PC-9 (cell line): ENCODE data around the gene NCR3LG1. TPM values are rescaled to one million over a fixed set of nuclear protein-coding genes. Genes with fewer than 3 reads are reported as not detected.

ENCODE experiments used
- BruUV-seq: library from RNA; stranded (reverse); fragments of 400-500 nt; replicated peaks from 2 replicates; lab custom pipeline; 2021; lab: Mats Ljungman, UMichigan
- CTCF ChIA-PET: fragments of 300-600 bp; sonication (Branson Sonifier 250); formaldehyde crosslinking; loops from one replicate; lab custom pipeline; 2022; ENCODE audit warnings: antibody characterized with exemption; lab: Charles Lee
- POLR2A ChIA-PET: fragments of 300-600 bp; sonication (Branson Sonifier 250); formaldehyde crosslinking; loops from one replicate; lab custom pipeline; 2022; ENCODE audit warnings: antibody characterized with exemption; ENCODE audit not compliant: unreplicated experiment; lab: Charles Lee
- DNase-seq, 2 experiments: peaks; one replicate each; pipeline versions ENCODE4 v3.0.0 to v3.0.0-alpha.2; 2015 to 2022; ENCODE audit warnings: mixed read lengths in 1 of 2
- H2AFZ ChIP-seq: fragments of 200-600 bp; sonication (generic); 2 replicates; pipeline ENCODE4 v1.8.1; 2017; ENCODE audit warnings: antibody characterized with exemption
- H3F3A ChIP-seq: fragments of 200-600 bp; sonication (generic); 2 replicates; pipeline ENCODE4 v1.8.1; 2017; ENCODE audit warnings: antibody characterized with exemption, mild to moderate bottlenecking, low read depth; ENCODE audit not compliant: insufficient read depth
- H3K27ac ChIP-seq: fragments of 200-600 bp; sonication (generic); 2 replicates; pipeline ENCODE4 v1.6.1; 2016; ENCODE audit warnings: mixed run types
- H3K27me3 ChIP-seq: fragments of 200-600 bp; sonication (generic); 2 replicates; pipeline ENCODE4 v1.6.1; 2016; ENCODE audit warnings: low read depth, mixed run types; ENCODE audit not compliant: insufficient read depth
- H3K36me3 ChIP-seq: fragments of 200-600 bp; sonication (generic); 2 replicates; pipeline ENCODE4 v1.6.1; 2016; ENCODE audit warnings: low read depth, mixed run types
- H3K4me1 ChIP-seq: fragments of 200-600 bp; sonication (generic); replicated peaks from 2 replicates; pipeline ENCODE4 v1.6.1; 2016; ENCODE audit warnings: mixed run types; ENCODE audit not compliant: insufficient read depth
- H3K4me2 ChIP-seq: fragments of 200-600 bp; sonication (generic); 2 replicates; pipeline ENCODE4 v1.6.1; 2017; ENCODE audit warnings: mixed run types
- H3K4me3 ChIP-seq: fragments of 200-600 bp; sonication (generic); 2 replicates; pipeline ENCODE4 v1.6.1; 2016; ENCODE audit warnings: mixed run types
- H3K79me2 ChIP-seq: fragments of 200-600 bp; sonication (generic); 2 replicates; pipeline ENCODE4 v1.6.1; 2017; ENCODE audit warnings: low read depth, mixed run types
- H3K9me2 ChIP-seq: fragments of 200-600 bp; sonication (generic); 2 replicates; pipeline ENCODE4 v1.8.1; 2017; ENCODE audit warnings: mild to moderate bottlenecking; ENCODE audit not compliant: insufficient read depth
- H3K9me3 ChIP-seq: fragments of 200-600 bp; sonication (generic); 2 replicates; pipeline ENCODE4 v1.8.1; 2016; ENCODE audit warnings: low read depth; ENCODE audit not compliant: insufficient read depth
- H4K20me1 ChIP-seq: fragments of 200-600 bp; sonication (generic); 2 replicates; pipeline ENCODE4 v1.8.1; 2017; ENCODE audit not compliant: insufficient read depth
- CTCF ChIP-seq: fragments of 200-600 bp; sonication (generic); conservative IDR thresholded peaks from 2 replicates; pipeline ENCODE4 v1.6.1; 2017; ENCODE audit warnings: mixed run types, antibody characterized with exemption, mild to moderate bottlenecking, moderate library complexity
- EZH2 ChIP-seq: fragments of 200-600 bp; sonication (generic); IDR thresholded peaks from 2 replicates; pipeline ENCODE4 v1.8.0; 2017; ENCODE audit warnings: antibody characterized with exemption, low read depth
- intact Hi-C: fragments of 100-400 bp; cut with micrococcal nuclease; formaldehyde crosslinking; loops from one replicate; pipeline ENCODE4 v1.10.0; 2022; ENCODE audit not compliant: unreplicated experiment
- total RNA-seq: library from RNA; stranded (reverse); gene quantifications from 2 replicates; pipeline ENCODE4 v1.2.3, GENCODE V29; 2021

NCR3LG1 gene
- total RNA-seq, 1 experiment from 2014 or later: 0.33 TPM

GRCh38 chr11:17369684-17370243, 18.2 kb downstream of the NCR3LG1 start:
- intact Hi-C loops: no loop called here
- BruUV-seq: no TSS peak
- H3F3A ChIP-seq: no peaks in the 10 kb centered on the region

GRCh38 chr11:17371614-17372013, 20.0 kb downstream of the NCR3LG1 start:
- Histone ChIP-seq H3F3A (no peaks in the 10 kb centered on the region), H4K20me1 (no peaks in the 10 kb centered on the region), H3K79me2 (no peaks in the 10 kb centered on the region), H3K9me2 (no peaks in the 10 kb centered on the region), H3K4me2 (no peak overlapping the region), H3K27me3 (no peaks in the 10 kb centered on the region), H2AFZ (no peak overlapping the region), H3K4me3 (no peak overlapping the region), H3K9me3 (peaks cover 35% of the 10 kb centered on the region), H3K4me1 (no peaks in the 10 kb centered on the region), H3K36me3 (peaks cover 22% of the 10 kb centered on the region), H3K27ac (no peak overlapping the region)
- CTCF ChIA-PET: no interaction called here
- BruUV-seq: no TSS peak
- TF ChIP-seq EZH2: no peak
- no peak for TF ChIP-seq CTCF
- peak in 1 of 2 experiments; percentile 15 for DNase-seq
- POLR2A ChIA-PET: no interaction called here
- intact Hi-C loops: no loop called here

More at GRCh38 chr11:17369684-17370243, 18.2 kb downstream of the NCR3LG1 start:
- Histone ChIP-seq H3K27me3 (no peaks in the 10 kb centered on the region), H3K9me2 (no peaks in the 10 kb centered on the region), H3K9me3 (peaks cover 35% of the 10 kb centered on the region), H4K20me1 (no peaks in the 10 kb centered on the region), H3K36me3 (peaks cover 22% of the 10 kb centered on the region), H3K4me1 (no peaks in the 10 kb centered on the region), H3K79me2 (no peaks in the 10 kb centered on the region), H3K4me3 (no peak overlapping the region), H3K27ac (no peak overlapping the region), H2AFZ (no peak overlapping the region), H3K4me2 (no peak overlapping the region)
- POLR2A ChIA-PET: no interaction called here
- TF ChIP-seq CTCF (no peak), EZH2 (no peak)
- DNase-seq: no peak
- CTCF ChIA-PET: no interaction called here

GRCh38 chr11:17375547-17375946, 23.9 kb downstream of the NCR3LG1 start:
- H3K4me2 ChIP-seq: no peak overlapping the region
- no peak overlapping the region for H3K4me3 ChIP-seq
- no peak overlapping the region for H3K27ac ChIP-seq
- H2AFZ ChIP-seq: no peak overlapping the region
- H3K27me3 ChIP-seq: no peaks in the 10 kb centered on the region
- H3K9me3 ChIP-seq: peaks cover 16% of the 10 kb centered on the region
- ChIA-PET POLR2A (no interaction called here), CTCF (no interaction called here)
- intact Hi-C loops: no loop called here
- no peaks in the 10 kb centered on the region for H3K79me2 ChIP-seq
- H4K20me1 ChIP-seq: no peaks in the 10 kb centered on the region
- H3F3A ChIP-seq: no peaks in the 10 kb centered on the region
- no peaks in the 10 kb centered on the region for H3K4me1 ChIP-seq
- no peaks in the 10 kb centered on the region for H3K9me2 ChIP-seq
- DNase-seq: peak in 1 of 2 experiments; percentile 8
- peaks cover 9% of the 10 kb centered on the region for H3K36me3 ChIP-seq
- BruUV-seq: no TSS peak
- TF ChIP-seq CTCF (no peak), EZH2 (no peak)
